GM12878 (cell line): Measurements from ENCODE around the gene DMXL1. TPM values are rescaled to one million over a fixed set of nuclear protein-coding genes. Genes with fewer than 3 reads are reported as not detected.
A peak's percentile ranks its signal among the peaks of the same experiment; 100 is the strongest.

Source experiments
- ATAC-seq: fragments of 200-7000 bp; cut with Tn5 transposase; 3 replicates; pipeline ENCODE4 v1.9.1; 2020; ENCODE audit warnings: mild to moderate bottlenecking, moderate library complexity
- BruUV-seq: library from RNA; stranded (reverse); fragments of 400-500 nt; replicated peaks from 2 replicates; lab custom pipeline; 2021; lab: Mats Ljungman, UMichigan
- CTCF ChIA-PET: fragments of 300-600 bp; sonication (Branson Sonifier 250); formaldehyde crosslinking; extraction: SDS; loops from one replicate; lab custom pipeline; 2021; ENCODE audit warnings: inconsistent platforms; lab: Yijun Ruan, JAX
- POLR2A ChIA-PET: fragments of 350-600 bp; formaldehyde crosslinking; extraction: SDS; loops from one replicate; lab custom pipeline; 2021; ENCODE audit warnings: inconsistent platforms; lab: Charles Lee
- RAD21 ChIA-PET: fragments of 300-600 bp; sonication (Branson Sonifier 250); formaldehyde crosslinking; loops from one replicate; lab custom pipeline; 2023; ENCODE audit warnings: antibody characterized with exemption; ENCODE audit not compliant: unreplicated experiment; lab: Charles Lee
- SMC1A ChIA-PET: fragments of 300-600 bp; sonication (Branson Sonifier 250); formaldehyde crosslinking; loops from one replicate; lab custom pipeline; 2023; ENCODE audit not compliant: unreplicated experiment, uncharacterized antibody; lab: Charles Lee
- DNase-seq: peaks from one replicate; pipeline ENCODE4 v3.0.0-alpha.2; 2011; ENCODE audit warnings: low read depth, low spot score
- FAIRE-seq: peaks from 3 replicates; lab custom pipeline; 2011; peaks lifted over from hg19 to GRCh38; lab: Jason Lieb, UNC
- H2AFZ ChIP-seq: 2 replicates; pipeline ENCODE4 v1.6.0; 2011; ENCODE audit warnings: low read depth, low read length, control low read depth; ENCODE audit not compliant: control insufficient read depth
- H3K27ac ChIP-seq: 2 replicates; pipeline ENCODE4 v1.5.1; 2011; ENCODE audit warnings: control low read depth; ENCODE audit not compliant: control insufficient read depth, insufficient read depth
- H3K27me3 ChIP-seq, 2 experiments: replicated peaks in 1 of 2; 2 replicates each; pipeline versions ENCODE4 v1.6.0 to v1.6.1; 2011; ENCODE audit warnings: low read length in 1 of 2; ENCODE audit not compliant: control insufficient read depth in 2 of 2, insufficient read depth in 2 of 2
- H3K36me3 ChIP-seq, 2 experiments: 2 replicates each; pipeline ENCODE4 v1.5.1; 2011; ENCODE audit warnings: low read length in 1 of 2; ENCODE audit not compliant: control insufficient read depth in 2 of 2, insufficient read depth in 2 of 2
- H3K4me1 ChIP-seq: 2 replicates; pipeline ENCODE4 v1.6.1; 2011; ENCODE audit warnings: mild to moderate bottlenecking, low read length, moderate library complexity, mixed read lengths; ENCODE audit not compliant: control insufficient read depth, insufficient read depth
- H3K4me2 ChIP-seq: 2 replicates; pipeline ENCODE4 v1.6.0; 2011; ENCODE audit warnings: control low read depth; ENCODE audit not compliant: control insufficient read depth, insufficient read depth
- H3K4me3 ChIP-seq: fragments of 200-600 bp; sonication (generic); 2 replicates; pipeline ENCODE4 v1.5.1; 2016
- H3K79me2 ChIP-seq: 2 replicates; pipeline ENCODE4 v1.6.0; 2011; ENCODE audit warnings: low read length; ENCODE audit not compliant: control insufficient read depth, insufficient read depth
- H3K9ac ChIP-seq: 2 replicates; pipeline ENCODE4 v1.8.0; 2011; ENCODE audit warnings: low read length, control low read depth, mixed read lengths; ENCODE audit not compliant: control insufficient read depth, insufficient read depth
- H3K9me3 ChIP-seq: replicated peaks from 3 replicates; pipeline ENCODE4 v1.5.1; 2011; ENCODE audit warnings: mild to moderate bottlenecking, low read length; ENCODE audit not compliant: control insufficient read depth, insufficient read depth
- H4K20me1 ChIP-seq: 2 replicates; pipeline ENCODE4 v1.6.0; 2011; ENCODE audit not compliant: control insufficient read depth, insufficient read depth
- ATF2 ChIP-seq: IDR thresholded peaks from 2 replicates; pipeline ENCODE4 v1.6.1; 2012; ENCODE audit warnings: low read length, inconsistent platforms
- CBX3 ChIP-seq: fragments of 200-600 bp; sonication (generic); IDR thresholded peaks from 2 replicates; pipeline ENCODE4 v1.6.1; 2016; ENCODE audit warnings: low read depth, borderline replicate concordance
- DPF2 ChIP-seq: fragments of 450-650 bp; IDR thresholded peaks from 2 replicates; pipeline ENCODE4 v1.6.1; 2017; ENCODE audit warnings: mild to moderate bottlenecking
- GABPA ChIP-seq: IDR thresholded peaks from 2 replicates; pipeline ENCODE4 v1.6.1; 2014; ENCODE audit warnings: antibody characterized with exemption, low read depth, mild to moderate bottlenecking, inconsistent platforms
- PKNOX1 ChIP-seq: fragments of 450-650 bp; IDR thresholded peaks from 2 replicates; pipeline ENCODE4 v1.6.1; 2016; ENCODE audit warnings: mild to moderate bottlenecking
- SMAD1 ChIP-seq: fragments of 450-650 bp; IDR thresholded peaks from 2 replicates; pipeline ENCODE4 v1.6.1; 2018; ENCODE audit warnings: mild to moderate bottlenecking, low read depth; ENCODE audit not compliant: partially characterized antibody
- SMC3 ChIP-seq: IDR thresholded peaks from 2 replicates; pipeline ENCODE4 v1.6.1; 2011; ENCODE audit warnings: low read length, improper control_type of control experiment, borderline replicate concordance
- WRNIP1 ChIP-seq: IDR thresholded peaks from 2 replicates; pipeline ENCODE4 v1.6.1; 2011; ENCODE audit warnings: low read depth, low read length, improper control_type of control experiment, borderline replicate concordance
- YY1 ChIP-seq: IDR thresholded peaks from 2 replicates; pipeline ENCODE4 v1.6.1; 2011; ENCODE audit warnings: low read depth, mild to moderate bottlenecking, low read length
- WGBS: methylation state at CpG from one replicate; pipeline ENCODE4 v1.1.6; 2016; ENCODE audit warnings: low lambda C conversion rate; ENCODE audit not compliant: insufficient replicate concordance, insufficient coverage; ENCODE audit errors: missing lambda C conversion rate; 5-methylcytosine and 5-hydroxymethylcytosine counted together
- in situ Hi-C: fragments of 300-500 bp; cut with MboI; formaldehyde crosslinking; loops from 9 replicates; pipeline ENCODE4 v1.14.3; 2018; ENCODE audit warnings: mixed read lengths
- intact Hi-C: fragments of 100-400 bp; cut with micrococcal nuclease; formaldehyde crosslinking; loops from one replicate; pipeline ENCODE4 v1.14.2; 2022; ENCODE audit not compliant: unreplicated experiment
- polyA plus RNA-seq, 11 experiments: library from polyadenylated mRNA; depleted of rRNA in 4 of 11; unstranded in 6 of 11; stranded (reverse) in 5 of 11; fragments of >200 nt; fragmentation: Nextera tagmentation in 4 of 11; fragmentation: Illumina TruSeq in 1 of 11; extraction: Ambion mirVana in 4 of 11; extraction: Trizol in 1 of 11; gene quantifications; 1 replicate in 1 of 11; 2 replicates in 10 of 11; pipeline versions ENCODE4 v1.2.1 to v1.2.3, GENCODE V29; 2011 to 2016; ENCODE audit warnings: inconsistent platforms in 2 of 11, missing spikeins in 2 of 11, low read depth in 1 of 11
- total RNA-seq, 4 experiments: library from RNA; depleted of rRNA in 3 of 4; stranded (reverse); fragments of >200 nt in 3 of 4; fragmentation: Illumina TruSeq in 1 of 4; extraction: Trizol in 1 of 4; gene quantifications; 2 replicates each; pipeline versions ENCODE4 v1.2.1 to v1.2.3, GENCODE V29; 2013 to 2021

DMXL1 gene
- total and polyA plus RNA-seq, 10 of the 15 experiments (the other 5 are each of a cell fraction or from before 2014, with no cell fraction given) = 9.1 to 67.7 (median 34.1) TPM

GRCh38 chr5:119174578-119175163, 103.8 kb downstream of the DMXL1 start:
- SMC1A ChIA-PET = interaction anchor here (0.8 to 1.9 kb wide), 5 partner anchors 10 to 237 kb away, joined by 3 to 6 read pairs (median 4); no protein-coding TSS in a partner anchor
- POLR2A ChIA-PET = no interaction called here
- FAIRE-seq = no peak
- no peak overlapping the region for H3K4me3 ChIP-seq
- TF ChIP-seq WRNIP1 = no peak
- no peak for TF ChIP-seq SMC3
- TF ChIP-seq PKNOX1 = no peak
- no peak for TF ChIP-seq YY1
- TF ChIP-seq CBX3 = no peak
- TF ChIP-seq SMAD1 = no peak
- no peak for TF ChIP-seq DPF2
- no peak for TF ChIP-seq ATF2
- no peak for TF ChIP-seq GABPA
- TF ChIP-seq, all 136 proteins: peak for 0
- 96% methylated on average over 2 of the region's 2 CpGs for WGBS
- DNase-seq = no peak
- H3K79me2 ChIP-seq = no peaks in the 10 kb centered on the region
- H3K36me3 ChIP-seq = peaks cover 0 to 4% of the 10 kb centered on the region in 2 experiments; a peak in 3 of 4 replicates
- no peaks in the 10 kb centered on the region for H3K27me3 ChIP-seq
- peak; percentile 24; the same call in 1 of the 3 replicates for ATAC-seq
- ChIA-PET CTCF (interaction anchor here (0.6 kb wide), 1 partner anchor 105 kb away, joined by 3 read pairs; no protein-coding TSS in a partner anchor), RAD21 (no interaction called here)
- intact Hi-C loops (no loop called here), in situ Hi-C loops (no loop called here)
- H3K9me3 ChIP-seq = no peaks in the 10 kb centered on the region
- no peak overlapping the region for H3K9ac ChIP-seq
- no peak overlapping the region for H3K27ac ChIP-seq
- H4K20me1 ChIP-seq = no peaks in the 10 kb centered on the region
- BruUV-seq = no TSS peak
- H3K4me2 ChIP-seq = no peak overlapping the region
- peak overlapping the region; percentile 29 for H2AFZ ChIP-seq
- H3K4me1 ChIP-seq = no peaks in the 10 kb centered on the region; the same call in 1 of the 2 replicates
